Heart left ventricle (tissue), 16 donors: Measurements from ENCODE around the gene STUM. TPM values are rescaled to one million over a fixed set of nuclear protein-coding genes. Genes with fewer than 3 reads are reported as not detected.

ENCODE experiments used
- ATAC-seq, 4 donors: fragments of 200-7000 bp; cut with Tn5 transposase; one replicate each; pipeline ENCODE4 v1.9.1; 2020 to 2022; ENCODE audit warnings: moderate library complexity in 4 of 4, mild to moderate bottlenecking in 3 of 4, moderate number of reproducible peaks in 1 of 4
- DNase-seq, 5 donors: peaks; one replicate each; pipeline ENCODE4 v3.0.0-alpha.2; 2020
- H3K27ac ChIP-seq, 12 donors: fragments of 200-600 bp; sonication (generic) in 4 of 12; one replicate each; pipeline versions ENCODE4 v1.5.0 to v1.8.0; 2016 to 2022; ENCODE audit warnings: mild to moderate bottlenecking in 2 of 12
- H3K27me3 ChIP-seq, 9 donors: fragments of 200-600 bp; sonication (generic) in 2 of 9; one replicate each; pipeline versions ENCODE4 v1.5.1 to v1.8.0; 2016 to 2022; ENCODE audit warnings: mild to moderate bottlenecking in 3 of 9
- H3K36me3 ChIP-seq, 9 donors: fragments of 200-600 bp; sonication (generic) in 2 of 9; one replicate each; pipeline versions ENCODE4 v1.5.0 to v1.8.0; 2018 to 2022; ENCODE audit warnings: mild to moderate bottlenecking in 2 of 9
- H3K4me1 ChIP-seq, 12 donors: fragments of 200-600 bp; sonication (generic) in 4 of 12; one replicate each; pipeline versions ENCODE4 v1.5.0 to v1.8.0; 2016 to 2022; ENCODE audit warnings: mild to moderate bottlenecking in 3 of 12
- H3K4me3 ChIP-seq, 12 donors: fragments of 200-600 bp; sonication (generic) in 4 of 12; one replicate each; pipeline versions ENCODE4 v1.5.0 to v1.8.0; 2017 to 2022; ENCODE audit warnings: mild to moderate bottlenecking in 9 of 12, moderate library complexity in 4 of 12
- H3K9me3 ChIP-seq, 12 donors: fragments of 200-600 bp; sonication (generic) in 4 of 12; one replicate each; pipeline versions ENCODE4 v1.5.0 to v1.8.0; 2016 to 2022; ENCODE audit warnings: mild to moderate bottlenecking in 1 of 12
- POLR2A ChIP-seq, 2 donors: fragments of 450-650 bp; IDR thresholded peaks; one replicate each; pipeline ENCODE4 v1.6.1; 2017; ENCODE audit warnings: antibody characterized with exemption in 2 of 2, mild to moderate bottlenecking in 2 of 2, moderate library complexity in 2 of 2
- WGBS, 4 donors: extraction: QIAGEN DNeasy Blood & Tissue Kit in 2 of 4; methylation state at CpG; one replicate each; pipeline versions ENCODE4 v1.1.5 to v1.1.7; 2013 to 2018; 5-methylcytosine and 5-hydroxymethylcytosine counted together
- intact Hi-C, 10 donors: fragments of 100-400 bp; cut with DNase I; formaldehyde crosslinking; loops; one replicate each; pipeline versions ENCODE4 v1.11.1 to v1.14.2; 2022
- polyA plus RNA-seq, 2 donors: library from polyadenylated mRNA; stranded (reverse); fragments of 200-250 nt; gene quantifications; one replicate each; pipeline ENCODE4 v1.2.3, GENCODE V29; 2013
- total RNA-seq, 9 donors: library from RNA; depleted of rRNA in 2 of 9; stranded (reverse); fragments of >200 nt in 2 of 9; fragmentation: NEBNext Ultra II Directional in 3 of 9; extraction: Animal tissue kit (Norgen Biotek cat#: 25700) in 3 of 9; gene quantifications; one replicate each; pipeline versions ENCODE4 v1.1.0 to v1.2.4, GENCODE V29; 2016 to 2023
- TF ChIP-seq, protein P1 (sequence below), 12 donors: fragments of 200-600 bp; sonication (generic) in 4 of 12; IDR thresholded peaks; one replicate each; pipeline versions ENCODE4 v1.5.0 to v1.8.0; 2018 to 2022; ENCODE audit warnings: antibody characterized with exemption in 12 of 12, mild to moderate bottlenecking in 5 of 12
- donor health status: ischemic (EF 13 %, LVEDD 7.1; RV severe dilation, severe dysfunction).
- donor health status: healthy with polysubstance abuse.
- donor health status: DM: no; HTN: yes; CAD: no.
- donor health status: DM: no; HTN: no; CAD: no.
- donor health status: ischemic (EF 25% LVEDD 6.9; RV normal size, moderate dysfunction).
- donor health status: ischemic (EF 25% LVEDD 5.7; RV mildly dilated, moderate dysfunction).
- donor health status: healthy.
- donor health status: DM: yes; HTN: yes; CAD: no.
- donor health status: ischemic (EF 35%, LVEDD 5.7; RV mildly dilated, moderate dysfunction).
- donor health status: nonischemic (EF 11% LVEDD 7.7; RV severe dilation, severe dysfunction).
- donor health status: DM: yes; HTN: yes; CAD: no.
- donor health status: PGD.
- donor health status: ischemic (EF 29% LVEDD 5.4; RV normal size, mild dysfunction).
- donor health status: nonischemic (EF 23%, LVEDD 6.1; RV moderate dilation, normal function).

STUM gene
- total and polyA plus RNA-seq, 11 donors, result 0.39 to 1.7 (median 0.97) TPM

- intact Hi-C loops, result no loop called here
- 91 to 100% (median 95%) methylated on average over 3 to 4 of the region's 4 CpGs for WGBS, 4 donors
- DNase-seq (no peak), ATAC-seq (no peak)
- H3K4me3 ChIP-seq, result no peak overlapping the region
- no peaks in the 10 kb centered on the region for H3K9me3 ChIP-seq
- TF ChIP-seq, protein P1, sequence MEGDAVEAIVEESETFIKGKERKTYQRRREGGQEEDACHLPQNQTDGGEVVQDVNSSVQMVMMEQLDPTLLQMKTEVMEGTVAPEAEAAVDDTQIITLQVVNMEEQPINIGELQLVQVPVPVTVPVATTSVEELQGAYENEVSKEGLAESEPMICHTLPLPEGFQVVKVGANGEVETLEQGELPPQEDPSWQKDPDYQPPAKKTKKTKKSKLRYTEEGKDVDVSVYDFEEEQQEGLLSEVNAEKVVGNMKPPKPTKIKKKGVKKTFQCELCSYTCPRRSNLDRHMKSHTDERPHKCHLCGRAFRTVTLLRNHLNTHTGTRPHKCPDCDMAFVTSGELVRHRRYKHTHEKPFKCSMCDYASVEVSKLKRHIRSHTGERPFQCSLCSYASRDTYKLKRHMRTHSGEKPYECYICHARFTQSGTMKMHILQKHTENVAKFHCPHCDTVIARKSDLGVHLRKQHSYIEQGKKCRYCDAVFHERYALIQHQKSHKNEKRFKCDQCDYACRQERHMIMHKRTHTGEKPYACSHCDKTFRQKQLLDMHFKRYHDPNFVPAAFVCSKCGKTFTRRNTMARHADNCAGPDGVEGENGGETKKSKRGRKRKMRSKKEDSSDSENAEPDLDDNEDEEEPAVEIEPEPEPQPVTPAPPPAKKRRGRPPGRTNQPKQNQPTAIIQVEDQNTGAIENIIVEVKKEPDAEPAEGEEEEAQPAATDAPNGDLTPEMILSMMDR (IDR thresholded peaks at IDR 0.05), result no peak
- no peak for TF ChIP-seq POLR2A (IDR thresholded peaks at IDR 0.05)
- no peaks in the 10 kb centered on the region for H3K36me3 ChIP-seq
- peaks cover 0 to 12% (median 0%) of the 10 kb centered on the region in 12 donors for H3K4me1 ChIP-seq
- peak overlapping the region in 2 of 12 donors; percentile 42 to 67 for H3K27ac ChIP-seq
- H3K27me3 ChIP-seq, result no peaks in the 10 kb centered on the region
These were observed 26.8 kb downstream of the STUM start for GRCh38 chr1:226575436-226575720.

DNA sequence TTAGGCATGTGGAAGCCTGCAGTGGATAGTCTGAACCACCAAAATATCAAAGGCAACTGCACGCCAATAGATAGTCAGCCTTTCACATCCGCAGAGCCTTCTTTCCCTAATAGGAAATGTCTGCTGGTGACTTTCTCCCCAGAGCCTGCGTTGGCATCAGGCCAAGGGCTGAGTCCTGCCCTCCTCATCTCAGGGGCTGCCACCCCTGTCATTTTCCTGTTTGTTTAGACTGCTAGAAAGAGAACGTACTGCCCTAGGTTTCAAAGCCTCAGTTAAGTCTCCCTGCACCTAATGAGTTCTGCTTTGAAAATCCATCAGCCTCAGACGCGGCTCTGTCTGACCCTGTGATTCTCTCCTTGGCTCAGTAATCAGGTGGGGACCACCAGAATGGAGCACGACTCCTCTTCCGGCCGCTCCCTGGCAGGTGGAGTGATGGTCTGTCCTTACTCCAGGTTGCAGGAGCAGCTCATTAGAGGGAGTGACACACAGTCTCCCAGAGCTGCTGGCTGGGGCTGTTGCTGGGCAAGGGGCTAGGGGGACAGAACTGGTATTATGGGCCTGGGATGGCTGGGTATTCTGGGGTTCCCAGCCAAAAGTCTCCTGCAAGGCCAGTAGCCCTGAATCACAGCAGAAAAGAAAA lies 27.3 kb downstream of the STUM start:
- peak in 4 of 5 donors; percentile 37 to 77 (median 52) for DNase-seq
- peak in 2 of 4 donors; percentile 24 to 28 for ATAC-seq
- H3K4me3 ChIP-seq, result no peak overlapping the region
- TF ChIP-seq, protein P1 (IDR thresholded peaks at IDR 0.05), result no peak
- TF ChIP-seq POLR2A (IDR thresholded peaks at IDR 0.05), result no peak
- H3K36me3 ChIP-seq, result no peaks in the 10 kb centered on the region
- peaks cover 0 to 12% (median 0%) of the 10 kb centered on the region in 12 donors for H3K4me1 ChIP-seq
- intact Hi-C loops, result no loop called here
- H3K27me3 ChIP-seq, result no peaks in the 10 kb centered on the region
- H3K9me3 ChIP-seq, result peaks cover 0 to 3% (median 0%) of the 10 kb centered on the region in 12 donors
- 57 to 60% (median 57%) methylated on average over 9 of the region's 9 CpGs for WGBS, 4 donors
- H3K27ac ChIP-seq, result peak overlapping the region in 1 of 12 donors; percentile 67

GRCh38 chr1:226576601-226577000 lies 28.0 kb downstream of the STUM start:
- Histone ChIP-seq H3K9me3 (peaks cover 0 to 4% (median 0%) of the 10 kb centered on the region in 12 donors), H3K27ac (no peak overlapping the region), H3K4me1 (peaks cover 0 to 12% (median 0%) of the 10 kb centered on the region in 12 donors), H3K36me3 (no peaks in the 10 kb centered on the region), H3K4me3 (no peak overlapping the region), H3K27me3 (no peaks in the 10 kb centered on the region)
- no peak for DNase-seq
- ATAC-seq, result no peak
- 72 to 87% (median 78%) methylated on average over 3 of the region's 3 CpGs for WGBS, 4 donors
- intact Hi-C loops, result no loop called here
- no peak for TF ChIP-seq POLR2A (IDR thresholded peaks at IDR 0.05)
- TF ChIP-seq, protein P1 (IDR thresholded peaks at IDR 0.05), result no peak

GRCh38 chr1:226577401-226578180 lies 29.0 kb downstream of the STUM start:
- ATAC-seq, result no peak
- H3K36me3 ChIP-seq, result no peaks in the 10 kb centered on the region
- no peak overlapping the region for H3K4me3 ChIP-seq
- H3K27ac ChIP-seq, result no peak overlapping the region
- 76 to 85% (median 84%) methylated on average over 15 of the region's 15 CpGs for WGBS, 4 donors
- peaks cover 0 to 12% (median 0%) of the 10 kb centered on the region in 12 donors for H3K4me1 ChIP-seq
- DNase-seq, result no peak
- H3K9me3 ChIP-seq, result peaks cover 0 to 4% (median 0%) of the 10 kb centered on the region in 12 donors
- TF ChIP-seq, protein P1 (IDR thresholded peaks at IDR 0.05), result no peak
- TF ChIP-seq POLR2A (IDR thresholded peaks at IDR 0.05), result no peak
- H3K27me3 ChIP-seq, result no peaks in the 10 kb centered on the region
- intact Hi-C loops, result no loop called here
